PC-9 (cell line): ENCODE data around the gene SLC25A24. TPM values are rescaled to one million over a fixed set of nuclear protein-coding genes. Genes with fewer than 3 reads are reported as not detected.
"Not testable (repeated sequence)": the region's sequence is repeated elsewhere in the genome, so short reads cannot be mapped to it uniquely, and the experiment has no call there.

Experiments used
- BruUV-seq: library from RNA; stranded (reverse); fragments of 400-500 nt; replicated peaks from 2 replicates; lab custom pipeline; 2021; lab: Mats Ljungman, UMichigan
- CTCF ChIA-PET: fragments of 300-600 bp; sonication (Branson Sonifier 250); formaldehyde crosslinking; loops from one replicate; lab custom pipeline; 2022; ENCODE audit warnings: antibody characterized with exemption; lab: Charles Lee
- POLR2A ChIA-PET: fragments of 300-600 bp; sonication (Branson Sonifier 250); formaldehyde crosslinking; loops from one replicate; lab custom pipeline; 2022; ENCODE audit warnings: antibody characterized with exemption; ENCODE audit not compliant: unreplicated experiment; lab: Charles Lee
- DNase-seq, 2 experiments: peaks; one replicate each; pipeline versions ENCODE4 v3.0.0 to v3.0.0-alpha.2; 2015 to 2022; ENCODE audit warnings: mixed read lengths in 1 of 2
- H2AFZ ChIP-seq: fragments of 200-600 bp; sonication (generic); 2 replicates; pipeline ENCODE4 v1.8.1; 2017; ENCODE audit warnings: antibody characterized with exemption
- H3F3A ChIP-seq: fragments of 200-600 bp; sonication (generic); 2 replicates; pipeline ENCODE4 v1.8.1; 2017; ENCODE audit warnings: antibody characterized with exemption, mild to moderate bottlenecking, low read depth; ENCODE audit not compliant: insufficient read depth
- H3K27ac ChIP-seq: fragments of 200-600 bp; sonication (generic); 2 replicates; pipeline ENCODE4 v1.6.1; 2016; ENCODE audit warnings: mixed run types
- H3K27me3 ChIP-seq: fragments of 200-600 bp; sonication (generic); 2 replicates; pipeline ENCODE4 v1.6.1; 2016; ENCODE audit warnings: low read depth, mixed run types; ENCODE audit not compliant: insufficient read depth
- H3K36me3 ChIP-seq: fragments of 200-600 bp; sonication (generic); 2 replicates; pipeline ENCODE4 v1.6.1; 2016; ENCODE audit warnings: low read depth, mixed run types
- H3K4me1 ChIP-seq: fragments of 200-600 bp; sonication (generic); replicated peaks from 2 replicates; pipeline ENCODE4 v1.6.1; 2016; ENCODE audit warnings: mixed run types; ENCODE audit not compliant: insufficient read depth
- H3K4me2 ChIP-seq: fragments of 200-600 bp; sonication (generic); 2 replicates; pipeline ENCODE4 v1.6.1; 2017; ENCODE audit warnings: mixed run types
- H3K4me3 ChIP-seq: fragments of 200-600 bp; sonication (generic); 2 replicates; pipeline ENCODE4 v1.6.1; 2016; ENCODE audit warnings: mixed run types
- H3K79me2 ChIP-seq: fragments of 200-600 bp; sonication (generic); 2 replicates; pipeline ENCODE4 v1.6.1; 2017; ENCODE audit warnings: low read depth, mixed run types
- H3K9me2 ChIP-seq: fragments of 200-600 bp; sonication (generic); 2 replicates; pipeline ENCODE4 v1.8.1; 2017; ENCODE audit warnings: mild to moderate bottlenecking; ENCODE audit not compliant: insufficient read depth
- H3K9me3 ChIP-seq: fragments of 200-600 bp; sonication (generic); 2 replicates; pipeline ENCODE4 v1.8.1; 2016; ENCODE audit warnings: low read depth; ENCODE audit not compliant: insufficient read depth
- H4K20me1 ChIP-seq: fragments of 200-600 bp; sonication (generic); 2 replicates; pipeline ENCODE4 v1.8.1; 2017; ENCODE audit not compliant: insufficient read depth
- CTCF ChIP-seq: fragments of 200-600 bp; sonication (generic); conservative IDR thresholded peaks from 2 replicates; pipeline ENCODE4 v1.6.1; 2017; ENCODE audit warnings: mixed run types, antibody characterized with exemption, mild to moderate bottlenecking, moderate library complexity
- EZH2 ChIP-seq: fragments of 200-600 bp; sonication (generic); IDR thresholded peaks from 2 replicates; pipeline ENCODE4 v1.8.0; 2017; ENCODE audit warnings: antibody characterized with exemption, low read depth
- intact Hi-C: fragments of 100-400 bp; cut with micrococcal nuclease; formaldehyde crosslinking; loops from one replicate; pipeline ENCODE4 v1.10.0; 2022; ENCODE audit not compliant: unreplicated experiment
- total RNA-seq: library from RNA; stranded (reverse); gene quantifications from 2 replicates; pipeline ENCODE4 v1.2.3, GENCODE V29; 2021

SLC25A24 gene
- total RNA-seq, 1 experiment from 2014 or later = 60.5 TPM

- H3K79me2 ChIP-seq = peaks cover 46% of the 10 kb centered on the region
- no peak overlapping the region for H3K27ac ChIP-seq
- H3F3A ChIP-seq = no peaks in the 10 kb centered on the region
- no peak for TF ChIP-seq CTCF
- no peak for TF ChIP-seq EZH2
- no peak overlapping the region for H3K4me2 ChIP-seq
- no peak overlapping the region for H3K4me3 ChIP-seq
- H3K9me2 ChIP-seq = no peaks in the 10 kb centered on the region
- no TSS peak for BruUV-seq
- H4K20me1 ChIP-seq = 0 out of 2 replicates have a peak, but pooled peaks cover 4% of the 10 kb centered on the region
- peaks cover 10% of the 10 kb centered on the region for H3K4me1 ChIP-seq
- DNase-seq = no peak
- ChIA-PET CTCF (no interaction called here), POLR2A (no interaction called here)
- H3K36me3 ChIP-seq = peaks cover 76% of the 10 kb centered on the region
- intact Hi-C loops = no loop called here
- H3K9me3 ChIP-seq = peaks cover 23% of the 10 kb centered on the region
- H2AFZ ChIP-seq = no peak overlapping the region
- H3K27me3 ChIP-seq = no peaks in the 10 kb centered on the region
These were observed 21.1 kb downstream of the SLC25A24 start for GRCh38 chr1:108179018-108179417.

GRCh38 chr1:108162409-108162808 lies 37.7 kb downstream of the SLC25A24 start:
- H3F3A ChIP-seq, H3K9me3 ChIP-seq, H3K4me3 ChIP-seq, H3K4me2 ChIP-seq, POLR2A ChIA-PET, H3K4me1 ChIP-seq, H3K36me3 ChIP-seq, H4K20me1 ChIP-seq, H3K79me2 ChIP-seq, H2AFZ ChIP-seq, intact Hi-C loops, H3K27me3 ChIP-seq, H3K9me2 ChIP-seq, CTCF ChIA-PET, DNase-seq, H3K27ac ChIP-seq, BruUV-seq: not testable (repeated sequence)

- intact Hi-C loops, H4K20me1 ChIP-seq, POLR2A ChIA-PET, BruUV-seq, H3K9me3 ChIP-seq, H3K4me3 ChIP-seq, DNase-seq, H3K9me2 ChIP-seq, H2AFZ ChIP-seq, H3K79me2 ChIP-seq, H3K4me1 ChIP-seq, CTCF ChIA-PET, H3K27me3 ChIP-seq, H3K4me2 ChIP-seq, H3K27ac ChIP-seq, H3F3A ChIP-seq: not testable (repeated sequence)
- H3K36me3 ChIP-seq = peaks cover 26% of the 10 kb centered on the region
These were observed 40.2 kb downstream of the SLC25A24 start for GRCh38 chr1:108159951-108160350.

GRCh38 chr1:108158893-108159453 lies 41.2 kb downstream of the SLC25A24 start:
- Histone ChIP-seq H3K4me2 (no peak overlapping the region), H3K79me2 (no peaks in the 10 kb centered on the region), H3K27ac (no peak overlapping the region), H3K9me3 (no peaks in the 10 kb centered on the region), H3K4me1 (no peaks in the 10 kb centered on the region), H3K9me2 (no peaks in the 10 kb centered on the region), H4K20me1 (no peaks in the 10 kb centered on the region), H3F3A (no peaks in the 10 kb centered on the region), H3K4me3 (no peak overlapping the region), H3K36me3 (peaks cover 35% of the 10 kb centered on the region), H2AFZ (no peak overlapping the region), H3K27me3 (no peaks in the 10 kb centered on the region)
- CTCF ChIA-PET = no interaction called here
- intact Hi-C loops = no loop called here
- BruUV-seq = no TSS peak
- POLR2A ChIA-PET = no interaction called here
- no peak for DNase-seq
- TF ChIP-seq EZH2 = no peak
- no peak for TF ChIP-seq CTCF
